SK-N-MC (cell line): Measurements from ENCODE around the gene SCART1.
"Not testable (repeated sequence)": the region's sequence is repeated elsewhere in the genome, so short reads cannot be mapped to it uniquely, and the experiment has no call there.

Experiments
- DNase-seq: peaks from one replicate; pipeline ENCODE4 v3.0.0-alpha.2; 2011; ENCODE audit warnings: low read depth, low spot score
- H3K27ac ChIP-seq: fragments of 200-600 bp; sonication (generic); 2 replicates; pipeline ENCODE4 v1.5.1; 2016; ENCODE audit warnings: mixed run types
- H3K36me3 ChIP-seq: fragments of 200-600 bp; sonication (generic); 2 replicates; pipeline ENCODE4 v1.6.1; 2017; ENCODE audit warnings: antibody characterized with exemption, low read length, mixed read lengths; ENCODE audit not compliant: insufficient read depth
- H3K4me3 ChIP-seq: fragments of 200-600 bp; sonication (generic); 2 replicates; pipeline ENCODE4 v1.5.1; 2016
- H3K9ac ChIP-seq: fragments of 200-600 bp; sonication (generic); 2 replicates; pipeline ENCODE4 v1.8.0; 2017; ENCODE audit warnings: mixed run types, mixed read lengths; ENCODE audit not compliant: insufficient read length
- H3K9me3 ChIP-seq: fragments of 200-600 bp; sonication (generic); 2 replicates; pipeline ENCODE4 v1.6.1; 2017; ENCODE audit warnings: low read depth, mild to moderate bottlenecking, antibody characterized with exemption, low read length, moderate library complexity, mixed read lengths
- EZH2 ChIP-seq: fragments of 200-600 bp; sonication (generic); IDR thresholded peaks from one replicate; pipeline ENCODE4 v1.6.1; 2017; ENCODE audit warnings: antibody characterized with exemption
- FOXP2 ChIP-seq: optimal IDR thresholded peaks from 2 replicates; pipeline ENCODE3; 2011; ENCODE audit warnings: mild to moderate bottlenecking, moderate library complexity; ENCODE audit not compliant: insufficient read depth; ENCODE audit errors: extremely low read length, control extremely low read depth
- POLR2AphosphoS5 ChIP-seq: IDR thresholded peaks from 2 replicates; pipeline ENCODE4 v1.6.1; 2012; ENCODE audit warnings: mild to moderate bottlenecking, low read depth, low read length, borderline replicate concordance

Gene SCART1

DNA sequence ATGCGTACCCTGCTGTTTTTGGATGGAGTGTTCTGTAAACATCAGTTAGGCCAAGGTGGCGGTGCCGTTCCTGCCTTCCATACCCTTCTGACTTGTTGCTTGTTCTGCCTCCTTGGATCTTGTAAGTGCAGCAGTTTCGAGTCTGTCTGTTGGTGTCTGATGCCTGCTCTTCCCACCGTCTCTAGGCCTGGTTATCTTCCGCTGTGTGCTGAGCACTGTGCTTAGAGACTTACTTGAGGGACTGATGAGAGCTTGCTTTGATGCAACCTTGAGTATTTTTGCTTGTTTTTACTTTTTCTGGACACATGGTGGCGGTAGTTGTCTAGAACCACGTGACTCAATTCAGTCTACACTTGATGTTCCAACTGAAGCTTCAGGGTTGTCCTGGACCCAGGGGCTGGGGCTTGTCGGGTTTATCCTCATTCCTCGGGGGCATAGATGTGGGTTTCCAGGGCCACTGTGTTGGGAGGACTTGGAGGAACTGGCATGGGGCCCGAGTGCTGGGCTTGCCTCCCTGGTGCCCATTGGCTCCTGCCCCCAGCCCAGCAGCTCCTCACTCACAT lies 15.0 kb upstream of the SCART1 start:
- Histone ChIP-seq H3K27ac (no peak overlapping the region), H3K9me3 (no peaks in the 10 kb centered on the region), H3K4me3 (no peak overlapping the region), H3K9ac (no peak overlapping the region), H3K36me3 (no peaks in the 10 kb centered on the region)
- DNase-seq, result no peak
- no peak for TF ChIP-seq POLR2AphosphoS5
- TF ChIP-seq FOXP2, result no peak
- no peak for TF ChIP-seq EZH2

DNA sequence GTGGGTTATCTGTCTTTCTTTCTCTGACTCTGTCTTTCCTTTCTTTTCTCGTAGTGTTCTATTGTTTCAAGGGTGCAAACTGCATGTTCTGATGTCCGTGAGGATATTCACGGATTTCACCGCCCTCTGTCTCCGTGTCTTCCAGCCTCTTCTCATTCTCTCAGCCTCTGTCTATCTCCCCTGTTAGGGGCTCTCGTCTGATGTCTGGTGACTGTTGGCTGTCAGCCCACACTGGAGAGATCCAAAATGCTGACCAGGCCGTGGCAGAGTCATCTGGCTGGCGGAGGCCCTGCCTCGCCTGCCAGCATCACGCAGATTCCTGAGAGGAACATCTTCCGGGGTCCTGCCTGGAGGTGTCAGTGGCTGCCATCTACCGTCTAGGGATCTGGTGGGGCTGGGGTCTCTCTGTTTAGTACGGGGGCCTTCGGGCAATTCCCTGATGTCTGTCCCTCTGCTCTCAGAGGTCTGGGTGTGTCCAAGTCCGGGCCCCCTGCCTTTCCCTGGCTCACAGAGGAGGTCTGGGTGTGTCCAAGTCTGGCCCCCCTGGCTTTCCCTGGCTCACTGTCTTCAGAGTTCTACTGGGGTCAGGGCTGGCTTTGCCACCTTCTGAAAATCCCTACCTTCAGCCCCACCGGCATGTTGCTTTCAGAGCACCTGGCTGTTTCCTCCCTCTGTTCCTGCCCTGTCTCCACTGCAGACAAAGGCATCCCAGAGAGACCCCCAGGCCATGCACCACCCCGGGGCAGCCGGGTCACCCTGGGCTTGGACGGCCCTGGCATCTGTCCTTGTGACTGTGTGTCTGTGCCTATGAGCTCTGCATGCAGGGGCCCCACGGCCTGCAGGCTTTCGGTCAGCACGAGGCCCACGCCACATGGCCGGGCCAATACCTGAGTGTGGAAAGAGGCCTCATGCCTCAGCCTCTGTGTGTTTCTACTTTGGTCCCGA lies 14.0 kb upstream of the SCART1 start:
- no peak for DNase-seq
- no peak overlapping the region for H3K4me3 ChIP-seq
- no peak overlapping the region for H3K9ac ChIP-seq
- no peak overlapping the region for H3K27ac ChIP-seq
- no peaks in the 10 kb centered on the region for H3K9me3 ChIP-seq
- no peaks in the 10 kb centered on the region for H3K36me3 ChIP-seq
- TF ChIP-seq FOXP2, result no peak
- no peak for TF ChIP-seq POLR2AphosphoS5
- no peak for TF ChIP-seq EZH2

DNA sequence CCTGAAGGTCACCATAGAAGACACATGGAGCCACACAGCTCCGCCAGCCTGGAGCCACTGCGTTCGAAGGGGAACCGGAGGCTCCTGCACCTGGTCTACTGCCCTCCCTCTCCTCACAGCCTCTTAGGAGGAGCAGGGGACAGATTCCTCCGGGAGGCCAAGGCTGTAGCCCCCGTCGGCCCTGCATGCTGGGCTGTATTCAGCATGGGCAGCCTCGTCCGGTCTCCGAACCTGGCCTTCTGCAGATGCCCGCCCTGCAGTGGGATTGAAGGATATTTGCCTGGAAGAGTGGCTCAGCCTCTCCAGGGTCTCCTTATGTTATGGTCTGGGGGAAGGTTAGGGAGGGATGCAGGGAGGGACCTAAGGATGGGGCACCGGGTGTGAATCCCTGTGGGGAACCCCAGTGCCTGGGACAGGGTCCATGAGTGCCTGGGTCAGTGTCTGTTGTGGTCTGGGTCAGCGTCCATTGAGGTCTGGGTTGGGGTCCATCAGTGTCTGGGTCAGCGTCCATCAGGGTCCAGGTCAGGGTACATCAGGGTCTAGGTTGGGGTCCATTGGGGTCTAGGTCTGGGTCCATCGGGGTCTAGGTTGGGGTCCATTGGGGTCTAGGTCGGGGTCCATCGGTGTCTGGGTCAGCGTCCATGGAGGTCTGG lies 13.0 kb upstream of the SCART1 start:
- TF ChIP-seq FOXP2 (no peak), EZH2 (no peak), POLR2AphosphoS5 (no peak)
- Histone ChIP-seq H3K27ac (no peak overlapping the region), H3K4me3 (no peak overlapping the region), H3K36me3 (no peaks in the 10 kb centered on the region), H3K9me3 (no peaks in the 10 kb centered on the region), H3K9ac (no peak overlapping the region)
- DNase-seq, result no peak

DNA sequence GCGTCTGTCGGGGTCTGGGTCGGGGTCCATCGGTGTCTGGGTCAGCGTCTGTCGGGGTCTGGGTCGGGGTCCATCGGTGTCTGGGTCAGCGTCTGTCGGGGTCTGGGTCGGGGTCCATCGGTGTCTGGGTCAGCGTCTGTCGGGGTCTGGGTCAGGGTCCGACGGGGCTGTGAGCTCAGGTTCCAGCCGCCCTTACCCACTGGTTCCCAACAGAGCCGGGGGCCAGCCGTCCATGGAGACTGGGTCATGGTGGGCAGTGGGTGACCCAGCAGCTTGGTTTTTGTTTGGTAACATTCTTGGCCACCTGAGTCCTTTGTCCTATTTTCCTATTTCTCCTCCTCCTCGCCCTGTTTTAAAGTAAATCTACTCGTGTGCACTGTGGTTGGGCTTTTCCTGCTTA lies 12.4 kb upstream of the SCART1 start:
- not testable (repeated sequence) for H3K9ac ChIP-seq, H3K27ac ChIP-seq, H3K36me3 ChIP-seq, DNase-seq, H3K4me3 ChIP-seq, H3K9me3 ChIP-seq

GRCh38 chr10:133441780-133442179 lies 12.0 kb upstream of the SCART1 start:
- no peak overlapping the region for H3K9ac ChIP-seq
- no peaks in the 10 kb centered on the region for H3K36me3 ChIP-seq
- no peak overlapping the region for H3K4me3 ChIP-seq
- H3K27ac ChIP-seq, result no peak overlapping the region
- no peaks in the 10 kb centered on the region for H3K9me3 ChIP-seq
- DNase-seq, result no peak
- no peak for TF ChIP-seq EZH2
- no peak for TF ChIP-seq FOXP2
- no peak for TF ChIP-seq POLR2AphosphoS5

DNA sequence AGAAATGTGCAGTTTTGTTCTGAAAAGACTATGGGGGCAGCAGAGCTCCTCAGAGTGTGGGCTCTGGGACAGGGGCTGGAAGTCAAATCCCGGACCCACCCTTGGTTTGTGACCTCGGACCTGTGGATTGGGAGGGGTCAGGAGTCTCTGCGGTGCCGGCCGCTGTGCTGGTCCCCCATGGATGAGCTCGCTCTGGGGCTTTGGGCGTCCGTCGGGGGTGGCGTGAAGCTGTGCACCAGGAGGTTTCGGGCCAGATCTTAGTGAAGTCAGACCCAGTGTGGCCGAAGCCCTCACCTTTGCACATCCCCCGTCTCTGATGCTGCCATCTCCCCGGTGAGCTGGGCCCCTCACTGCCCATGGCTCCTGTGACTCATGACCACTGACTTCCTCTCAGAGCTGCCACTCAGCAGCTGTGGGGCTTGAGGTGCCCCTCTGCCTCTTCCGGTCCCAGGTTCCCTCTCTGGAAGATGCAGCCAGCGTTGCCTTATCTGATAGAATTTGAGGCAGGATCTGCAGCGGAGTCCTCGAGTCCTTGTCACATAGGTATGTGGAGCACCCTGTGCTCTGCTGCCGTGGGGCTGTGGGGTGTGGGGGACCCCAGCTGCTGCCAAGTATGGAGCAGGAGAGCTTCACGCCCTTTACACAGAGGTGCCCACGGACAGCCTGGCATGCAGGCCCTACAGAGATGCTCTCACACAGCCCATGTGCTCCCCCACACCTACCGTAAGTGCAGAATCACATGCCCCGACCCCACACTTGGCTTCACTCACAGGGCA lies 11.4 kb upstream of the SCART1 start:
- Histone ChIP-seq H3K36me3 (no peaks in the 10 kb centered on the region), H3K4me3 (no peak overlapping the region), H3K9me3 (no peaks in the 10 kb centered on the region), H3K27ac (no peak overlapping the region), H3K9ac (no peak overlapping the region)
- no peak for TF ChIP-seq FOXP2
- no peak for TF ChIP-seq EZH2
- TF ChIP-seq POLR2AphosphoS5, result no peak
- DNase-seq, result no peak

GRCh38 chr10:133442967-133443924 lies 10.5 kb upstream of the SCART1 start:
- Histone ChIP-seq H3K9me3 (no peaks in the 10 kb centered on the region), H3K4me3 (no peak overlapping the region), H3K36me3 (no peaks in the 10 kb centered on the region), H3K9ac (no peak overlapping the region), H3K27ac (no peak overlapping the region)
- DNase-seq, result no peak
- TF ChIP-seq FOXP2 (no peak), EZH2 (no peak), POLR2AphosphoS5 (no peak)
